Stimulated activated CD8-positive, alpha-beta memory T cell treated with anti-CD3 and anti-CD28 coated beads, Interleukin-12 subunit alpha, Interleukin-12 subunit beta, amount 100 ng/mL, for 24 hours (primary cell): ENCODE results near the gene PRM3.
"Not testable (repeated sequence)": the region's sequence is repeated elsewhere in the genome, so short reads cannot be mapped to it uniquely, and the experiment has no call there.

Source experiments
- DNase-seq: peaks from one replicate; pipeline ENCODE4 v3.0.0-alpha.2; 2020; ENCODE audit errors: extremely low read depth

The PRM3 gene

DNA sequence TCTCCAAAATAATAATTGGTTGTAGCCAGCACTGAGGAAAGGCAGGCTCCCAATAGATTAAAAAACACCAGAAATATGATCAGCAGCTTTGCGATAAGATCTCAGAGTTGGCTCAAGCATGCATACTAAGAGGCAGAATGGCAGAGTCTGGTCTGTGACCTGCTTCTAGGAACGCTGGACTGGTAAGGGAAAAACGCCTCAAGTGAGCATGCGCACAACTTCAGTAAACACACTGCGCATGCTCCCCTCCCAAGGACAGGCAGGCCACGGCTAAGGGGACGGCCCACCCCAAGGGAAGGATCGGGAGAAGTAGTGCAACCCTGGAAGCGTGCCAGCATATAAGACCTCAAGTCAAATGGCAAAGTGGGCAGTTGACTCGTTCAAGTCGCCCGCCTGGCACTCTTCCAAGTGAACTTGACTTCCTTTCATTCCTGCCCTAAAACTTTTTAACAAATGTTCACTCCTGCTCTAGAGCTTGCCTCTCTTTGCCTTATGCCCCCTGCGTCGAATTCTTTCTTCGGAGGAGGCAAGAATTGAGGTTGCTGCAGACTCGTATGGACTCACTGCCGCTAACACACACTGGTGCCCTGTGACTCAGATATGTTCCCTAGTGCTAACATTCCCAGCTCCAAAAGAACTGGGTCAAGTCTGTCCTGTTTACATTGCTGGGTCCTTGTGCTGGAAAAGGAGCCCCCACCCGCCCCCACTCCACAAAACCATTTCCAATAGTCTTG is 30.1 kb upstream of the PRM3 start:
- DNase-seq: no peak

DNA sequence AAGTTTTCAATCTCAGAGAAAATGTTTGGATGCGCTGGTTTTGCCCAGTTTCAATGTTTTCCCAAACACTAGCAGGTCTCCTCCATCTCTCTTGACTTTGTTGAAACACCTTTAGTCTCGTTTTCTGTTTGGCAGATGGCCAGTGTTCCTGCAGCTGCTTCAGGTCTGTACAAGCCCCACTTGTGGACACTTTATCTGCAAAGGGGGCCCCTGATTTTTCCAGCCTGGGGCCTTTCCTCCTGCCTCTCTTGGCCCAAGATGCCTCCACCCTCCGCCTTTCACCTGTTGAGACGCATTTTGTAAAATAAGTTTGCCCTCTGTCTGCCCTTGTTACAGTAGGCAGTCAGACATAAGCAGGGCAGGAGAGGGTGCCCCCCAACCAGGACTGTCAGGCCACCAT is 29.5 kb upstream of the PRM3 start:
- DNase-seq: no peak

GRCh38 chr16:11301645-11302501 is 28.4 kb upstream of the PRM3 start:
- no peak for DNase-seq

DNA sequence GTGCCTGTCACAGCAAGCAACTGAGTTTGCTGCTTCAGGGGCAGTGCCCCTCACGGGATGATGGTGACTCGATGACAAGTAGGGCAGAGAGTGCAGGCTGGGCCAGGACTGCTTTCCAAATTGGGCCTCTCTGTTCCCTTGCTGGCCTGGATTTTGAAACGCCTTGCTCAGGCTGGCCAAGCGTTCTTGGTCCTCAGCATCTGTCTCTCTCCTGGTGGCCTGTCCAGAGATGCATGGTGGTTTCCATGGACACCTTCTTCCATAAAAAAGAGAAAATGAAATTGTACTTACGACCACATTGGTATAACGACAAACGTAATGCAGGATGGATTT is 27.1 kb upstream of the PRM3 start:
- no peak for DNase-seq

- no peak for DNase-seq
These were observed 26.6 kb upstream of the PRM3 start for GRCh38 chr16:11299865-11300559.

DNA sequence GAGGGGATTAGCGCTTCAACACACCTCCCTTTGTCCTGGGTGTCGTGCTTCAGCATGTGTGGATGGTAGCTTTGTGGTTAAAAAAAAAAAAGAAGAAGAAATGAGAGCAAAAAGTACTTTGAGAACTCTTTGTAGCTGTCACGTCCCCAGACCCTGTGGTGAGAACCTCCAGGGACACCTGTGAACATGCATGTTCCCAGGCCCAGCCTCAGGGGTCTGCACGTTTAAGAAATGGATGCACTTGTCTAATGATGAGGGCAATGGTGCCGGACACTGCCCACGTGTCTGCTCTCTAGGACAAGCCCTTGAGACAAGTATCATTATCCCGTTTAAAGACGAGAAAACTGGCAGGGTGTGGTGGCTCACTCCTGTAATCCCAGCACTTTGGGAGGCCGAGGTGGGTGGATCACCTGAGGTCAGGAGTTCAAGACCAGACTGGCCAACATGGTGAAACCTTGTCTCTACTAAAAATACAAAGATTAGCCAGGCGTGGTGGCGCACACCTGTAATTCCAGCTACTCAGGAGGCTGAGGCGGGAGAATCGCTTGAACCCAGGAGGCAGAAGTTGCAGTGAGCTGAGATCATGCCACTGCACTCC is 25.6 kb upstream of the PRM3 start:
- not testable (repeated sequence) for DNase-seq

- DNase-seq: no peak
These were observed 24.9 kb upstream of the PRM3 start for GRCh38 chr16:11298143-11298900.

DNA sequence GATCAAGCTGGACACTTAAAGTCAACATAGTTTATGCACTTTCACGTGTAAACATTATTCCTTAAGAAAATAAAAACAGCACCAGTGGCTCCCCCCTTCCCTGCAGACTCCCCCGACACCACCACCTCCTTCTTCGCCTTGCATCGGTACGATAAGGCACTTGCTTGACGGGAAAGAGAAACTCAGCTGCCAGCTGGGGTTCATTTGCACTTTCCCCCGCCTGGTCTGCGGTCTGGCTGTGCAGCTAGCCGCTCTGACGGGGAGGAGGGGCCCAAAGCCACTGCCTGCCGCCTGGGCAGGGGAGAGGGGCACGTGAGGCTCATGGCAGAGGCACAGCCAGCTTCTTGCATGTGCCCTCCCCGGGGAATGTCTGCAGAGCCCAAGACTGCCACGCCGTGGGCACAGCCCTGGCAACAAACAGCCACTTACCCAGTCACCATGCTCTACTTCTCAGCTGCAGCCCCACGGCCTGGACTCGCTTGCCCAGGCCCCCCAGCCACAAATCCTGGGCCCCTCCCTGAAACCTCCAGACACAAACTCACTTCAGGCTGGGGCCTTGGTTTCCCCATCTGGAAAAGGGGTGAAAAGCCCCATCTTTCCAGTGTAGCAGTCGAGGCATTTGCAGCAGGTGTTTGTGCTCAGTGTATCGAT is 24.2 kb upstream of the PRM3 start:
- DNase-seq: no peak

DNA sequence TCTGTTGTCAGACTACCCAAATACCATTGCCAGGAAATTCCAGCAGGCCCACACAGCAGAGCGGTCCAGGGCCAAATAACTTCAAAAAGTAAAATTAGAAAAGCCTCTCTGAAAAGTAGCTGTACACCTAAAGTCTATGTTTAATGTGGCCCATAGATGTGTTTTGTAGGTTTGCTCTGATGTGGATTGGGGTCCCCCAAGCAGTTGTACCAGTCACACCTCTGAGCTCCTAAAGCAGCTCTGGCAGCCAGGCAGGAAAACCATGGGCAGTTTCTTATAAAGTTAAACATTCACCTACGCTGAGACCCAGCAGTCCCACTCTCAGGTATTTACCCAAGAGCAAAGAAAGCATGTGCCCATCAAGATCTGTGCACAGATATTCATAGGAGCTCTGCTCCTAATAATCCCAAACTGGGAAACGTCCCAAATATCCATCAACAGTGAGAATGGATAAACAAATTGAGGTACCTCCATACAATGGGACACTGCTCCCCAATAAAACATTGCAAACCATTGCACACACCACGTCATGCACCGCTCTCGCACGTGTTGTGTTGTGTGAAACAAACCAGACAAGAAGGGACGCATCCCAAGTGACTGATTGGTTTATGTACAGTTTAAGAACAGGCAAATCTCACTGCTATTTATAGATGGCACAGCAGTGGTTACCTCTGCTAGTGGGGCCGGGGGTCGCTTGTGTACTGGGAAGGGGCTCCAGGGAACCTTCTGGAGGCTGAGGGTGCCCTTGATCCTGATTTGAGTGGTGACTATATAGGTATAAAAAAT is 23.5 kb upstream of the PRM3 start:
- no peak for DNase-seq

DNA sequence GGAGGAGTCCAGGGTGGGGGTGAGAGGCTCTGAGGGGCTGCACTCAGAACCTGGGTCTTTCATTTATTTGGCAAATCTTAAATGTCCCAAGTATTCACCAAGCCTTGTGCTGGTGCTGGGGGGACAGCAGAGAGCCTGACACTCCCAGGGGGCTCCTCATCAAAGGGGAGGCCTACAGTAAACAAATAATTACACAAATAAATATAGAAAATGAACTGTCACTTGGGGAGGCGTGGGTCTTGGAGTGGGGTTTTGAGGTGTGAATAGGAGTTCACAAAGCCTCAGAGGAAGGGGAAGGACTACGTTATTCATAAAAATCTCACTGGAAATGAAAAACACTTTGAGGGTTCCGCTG is 22.9 kb upstream of the PRM3 start:
- no peak for DNase-seq

DNA sequence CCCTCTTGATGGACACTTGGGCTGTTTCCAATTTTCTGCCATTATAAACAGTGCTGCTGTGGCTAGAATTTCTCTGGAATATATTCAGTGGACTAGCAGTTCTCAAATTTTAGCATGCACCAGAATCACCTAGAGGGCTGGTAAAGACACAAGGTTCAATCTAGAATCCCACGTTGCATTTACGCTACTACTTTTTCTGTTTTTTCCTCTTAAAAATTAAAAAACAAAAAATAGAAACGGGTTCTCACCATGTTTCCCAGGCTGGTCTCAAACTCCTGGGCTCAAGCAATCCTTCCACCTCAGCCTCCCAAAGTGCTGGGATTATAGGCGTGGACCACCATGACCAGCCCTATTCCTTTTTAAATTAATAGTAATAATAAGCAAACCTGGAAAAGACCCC is 22.2 kb upstream of the PRM3 start:
- DNase-seq: no peak

- no peak for DNase-seq
These were observed 18.8 kb upstream of the PRM3 start for GRCh38 chr16:11292076-11292748.

GRCh38 chr16:11291091-11291703 is 17.8 kb upstream of the PRM3 start:
- no peak for DNase-seq

DNA sequence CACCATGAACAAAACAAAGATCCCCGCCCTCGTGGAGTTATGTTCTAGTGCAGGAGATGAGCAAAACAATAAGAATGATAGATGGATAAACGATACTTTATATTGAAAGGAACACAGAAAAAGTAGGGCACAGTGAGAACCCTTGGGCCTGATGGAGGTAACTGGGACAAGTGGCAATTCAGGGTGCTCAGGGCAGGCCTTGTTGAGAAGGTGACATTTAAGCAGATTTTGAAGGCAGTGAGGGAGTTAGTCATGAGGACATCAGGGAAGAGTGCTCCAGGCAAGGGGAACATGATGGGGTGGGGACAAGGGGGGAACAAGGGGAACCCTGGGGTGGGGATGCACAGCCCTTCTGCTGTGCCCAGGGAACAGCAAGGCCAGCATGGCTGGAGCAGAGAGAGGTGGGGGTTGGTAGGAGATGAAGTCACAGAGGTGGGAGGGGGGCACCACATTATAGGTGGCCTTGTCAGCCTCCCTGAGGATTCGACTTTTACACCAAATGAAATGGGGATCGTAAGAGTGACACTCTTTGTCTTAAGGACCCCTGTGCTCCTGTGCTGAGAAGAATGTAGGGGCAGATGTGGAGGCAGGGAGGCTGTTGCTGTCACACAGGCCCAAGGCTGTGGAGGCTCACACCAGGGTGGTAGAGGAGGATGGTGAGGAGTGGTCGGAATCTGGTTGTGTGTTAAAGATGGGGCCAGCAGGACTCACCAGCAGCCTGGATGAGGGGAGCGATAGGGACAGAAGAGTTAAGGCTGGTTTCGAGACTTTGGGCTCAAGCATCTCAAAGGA is 16.9 kb upstream of the PRM3 start:
- DNase-seq: no peak

- DNase-seq: not testable (repeated sequence)
These were observed 16.3 kb upstream of the PRM3 start for GRCh38 chr16:11289696-11290095.

DNA sequence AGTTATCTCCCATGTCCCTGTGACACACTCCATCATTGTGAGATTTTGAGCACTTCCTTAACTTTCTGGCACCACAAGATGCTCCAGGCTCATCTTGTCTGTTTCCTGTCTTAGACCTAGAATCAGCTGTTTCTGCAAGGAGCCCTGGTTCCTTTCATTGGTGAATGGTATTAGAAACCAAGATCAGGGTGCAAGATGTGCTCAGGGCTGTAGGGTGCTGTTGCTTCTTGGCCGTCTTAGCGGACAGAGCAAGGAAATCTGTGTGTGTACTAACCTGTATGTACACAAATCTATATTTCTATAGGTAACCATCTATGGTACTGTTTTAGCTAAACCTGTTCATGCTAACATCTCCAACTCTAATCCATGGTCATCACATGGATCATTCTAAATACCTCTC is 15.8 kb upstream of the PRM3 start:
- no peak for DNase-seq

DNA sequence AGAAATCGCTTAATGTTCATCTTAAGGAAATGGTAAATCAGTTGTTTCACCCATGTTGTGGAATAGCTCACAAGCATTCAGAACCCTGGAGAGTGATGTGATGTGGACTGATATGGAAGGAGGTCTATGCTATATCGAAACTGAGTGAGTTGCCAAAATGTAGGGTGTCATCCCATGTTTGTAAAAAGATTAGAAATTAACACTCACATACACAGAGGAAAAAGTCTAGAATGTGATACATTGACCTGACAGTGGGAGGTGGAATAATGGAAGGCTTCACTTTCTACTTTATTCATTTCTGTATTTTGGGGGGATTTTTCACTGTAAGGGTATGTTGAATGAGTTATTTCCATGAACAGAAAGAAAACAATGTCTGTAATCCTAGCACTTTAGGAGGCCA is 12.4 kb upstream of the PRM3 start:
- DNase-seq: no peak

GRCh38 chr16:11283820-11284248 is 10.4 kb upstream of the PRM3 start:
- DNase-seq: no peak
